ENCODE measurements around the gene CDC7.
A peak's percentile ranks its signal among the peaks of the same experiment; 100 is the strongest.
"Not testable (repeated sequence)": the region's sequence is repeated elsewhere in the genome, so short reads cannot be mapped to it uniquely, and the experiment has no call there.

The CDC7 gene

GRCh38 chr1:91510754-91511153 lies 10.1 kb downstream of the CDC7 start:
- DNase-seq (ENCODE audit: low read depth, low spot score), result no peak

- peak; percentile 39 for DNase-seq (ENCODE audit: low read depth, low spot score)
These were observed 10.7 kb downstream of the CDC7 start for GRCh38 chr1:91511386-91511785.

GRCh38 chr1:91513160-91513559 lies 12.5 kb downstream of the CDC7 start:
- peak; percentile 13 for DNase-seq (ENCODE audit: low read depth, low spot score)

- no peak for DNase-seq (ENCODE audit: low read depth, low spot score)
These were observed 13.1 kb downstream of the CDC7 start for GRCh38 chr1:91513706-91514105.

- DNase-seq (ENCODE audit: low read depth, low spot score), result no peak
These were observed 15.3 kb downstream of the CDC7 start for GRCh38 chr1:91515994-91516393.

- DNase-seq (ENCODE audit: low read depth, low spot score), result not testable (repeated sequence)
These were observed 16.0 kb downstream of the CDC7 start for GRCh38 chr1:91516605-91517004.

- DNase-seq (ENCODE audit: low read depth, low spot score), result not testable (repeated sequence)
These were observed 18.5 kb downstream of the CDC7 start for GRCh38 chr1:91519167-91519566.

GRCh38 chr1:91520942-91521507 lies 20.4 kb downstream of the CDC7 start:
- no peak for DNase-seq (ENCODE audit: low read depth, low spot score)

GRCh38 chr1:91523482-91523881 lies 22.8 kb downstream of the CDC7 start:
- no peak for DNase-seq (ENCODE audit: low read depth, low spot score)

GRCh38 chr1:91526496-91526895 lies 25.8 kb downstream of the CDC7 start:
- DNase-seq (ENCODE audit: low read depth, low spot score), result no peak

- no peak for DNase-seq (ENCODE audit: low read depth, low spot score)
These were observed 26.7 kb downstream of the CDC7 start for GRCh38 chr1:91527266-91527765.

GRCh38 chr1:91527781-91528180 lies 27.1 kb downstream of the CDC7 start:
- no peak for DNase-seq (ENCODE audit: low read depth, low spot score)

- DNase-seq (ENCODE audit: low read depth, low spot score), result peak; percentile 44
These were observed 29.2 kb downstream of the CDC7 start for GRCh38 chr1:91529856-91530255.

GRCh38 chr1:91533361-91534024 lies 32.8 kb downstream of the CDC7 start:
- no peak for DNase-seq (ENCODE audit: low read depth, low spot score)

- no peak for DNase-seq (ENCODE audit: low read depth, low spot score)
These were observed 34.8 kb downstream of the CDC7 start for GRCh38 chr1:91535441-91535840.

GRCh38 chr1:91537281-91537986 lies 36.8 kb downstream of the CDC7 start:
- no peak for DNase-seq (ENCODE audit: low read depth, low spot score)

- DNase-seq (ENCODE audit: low read depth, low spot score), result no peak
These were observed 37.3 kb downstream of the CDC7 start for GRCh38 chr1:91537987-91538304.

- DNase-seq (ENCODE audit: low read depth, low spot score), result no peak
These were observed 40.3 kb downstream of the CDC7 start for GRCh38 chr1:91540910-91541309.

GRCh38 chr1:91541918-91542533 lies 41.4 kb downstream of the CDC7 start:
- DNase-seq (ENCODE audit: low read depth, low spot score), result no peak

- no peak for DNase-seq (ENCODE audit: low read depth, low spot score)
These were observed 45.1 kb downstream of the CDC7 start for GRCh38 chr1:91545506-91546300.

- DNase-seq (ENCODE audit: low read depth, low spot score), result no peak
These were observed 45.6 kb downstream of the CDC7 start for GRCh38 chr1:91546301-91546581.

GRCh38 chr1:91546876-91547275 lies 46.2 kb downstream of the CDC7 start:
- DNase-seq (ENCODE audit: low read depth, low spot score), result no peak

All from astrocyte of the hippocampus (primary cell).